ENCODE data around the gene SLC35B2.
"Not testable (repeated sequence)": the region's sequence is repeated elsewhere in the genome, so short reads cannot be mapped to it uniquely, and the experiment has no call there.

The SLC35B2 gene

GRCh38 chr6:44237021-44237812, 20.1 kb downstream of the SLC35B2 start:
- no peak for TF ChIP-seq CTCF (IDR thresholded peaks at IDR 0.05; ENCODE audit: low read depth, low read length)
- DNase-seq (ENCODE audit: extremely low read depth, low read depth): peak; percentile 84

GRCh38 chr6:44235891-44236516, 21.3 kb downstream of the SLC35B2 start:
- no peak for DNase-seq (ENCODE audit: extremely low read depth, low read depth)
- TF ChIP-seq CTCF (IDR thresholded peaks at IDR 0.05; ENCODE audit: low read depth, low read length): no peak

GRCh38 chr6:44235269-44235668, 22.1 kb downstream of the SLC35B2 start:
- no peak for DNase-seq (ENCODE audit: extremely low read depth, low read depth)
- no peak for TF ChIP-seq CTCF (IDR thresholded peaks at IDR 0.05; ENCODE audit: low read depth, low read length)

GRCh38 chr6:44234101-44235025, 23.0 kb downstream of the SLC35B2 start:
- TF ChIP-seq CTCF (IDR thresholded peaks at IDR 0.05; ENCODE audit: low read depth, low read length): peak; percentile 80
- DNase-seq (ENCODE audit: extremely low read depth, low read depth): no peak

GRCh38 chr6:44233567-44234100, 23.7 kb downstream of the SLC35B2 start:
- no peak for TF ChIP-seq CTCF (IDR thresholded peaks at IDR 0.05; ENCODE audit: low read depth, low read length)

GRCh38 chr6:44232676-44233566, 24.4 kb downstream of the SLC35B2 start:
- no peak for DNase-seq (ENCODE audit: extremely low read depth, low read depth)
- TF ChIP-seq CTCF (IDR thresholded peaks at IDR 0.05; ENCODE audit: low read depth, low read length): no peak

More at GRCh38 chr6:44233567-44234100, 23.7 kb downstream of the SLC35B2 start:
- DNase-seq (ENCODE audit: extremely low read depth, low read depth): no peak

GRCh38 chr6:44231426-44231825, 25.9 kb downstream of the SLC35B2 start:
- not testable (repeated sequence) for DNase-seq (ENCODE audit: extremely low read depth, low read depth)
